CD4-positive, CD25-positive, alpha-beta regulatory T cell (primary cell): Measurements from ENCODE around the gene APOD. TPM values are rescaled to one million over a fixed set of nuclear protein-coding genes. Genes with fewer than 3 reads are reported as not detected.

ENCODE experiments used
- ATAC-seq, 2 donors: fragments of 150-1000 bp; cut with Tn5 transposase; one replicate each; pipeline ENCODE4 v1.10.0; 2021; ENCODE audit warnings: low read depth in 2 of 2, moderate number of reproducible peaks in 2 of 2, moderate library complexity in 1 of 2
- DNase-seq, 3 donors: peaks; one replicate each; pipeline versions ENCODE4 v3.0.0 to v3.0.0-alpha.2; 2012 to 2022; ENCODE audit warnings: mixed read lengths in 1 of 3
- H3K27ac ChIP-seq: one replicate; pipeline ENCODE4 v1.7.0; 2013; ENCODE audit warnings: mild to moderate bottlenecking, low read length; ENCODE audit not compliant: insufficient read depth, poor library complexity, severe bottlenecking
- H3K27me3 ChIP-seq: one replicate; pipeline ENCODE4 v1.7.0; 2013; ENCODE audit warnings: low read length; ENCODE audit not compliant: control insufficient read depth, insufficient read depth
- H3K36me3 ChIP-seq: one replicate; pipeline ENCODE4 v1.7.0; 2013; ENCODE audit warnings: mild to moderate bottlenecking, low read length, moderate library complexity; ENCODE audit not compliant: control insufficient read depth, insufficient read depth
- H3K4me1 ChIP-seq: 2 replicates; pipeline ENCODE4 v1.7.0; 2013; ENCODE audit warnings: mild to moderate bottlenecking, low read length; ENCODE audit not compliant: insufficient read depth, control insufficient read depth, poor library complexity, severe bottlenecking
- H3K4me3 ChIP-seq: one replicate; pipeline ENCODE4 v1.7.0; 2013; ENCODE audit warnings: low read depth, mild to moderate bottlenecking, low read length, moderate library complexity
- H3K9me3 ChIP-seq, 2 experiments: 1 replicate in 1 of 2; 2 replicates in 1 of 2; pipeline ENCODE4 v1.7.0; 2013; ENCODE audit warnings: low read length in 2 of 2, mild to moderate bottlenecking in 1 of 2, moderate library complexity in 1 of 2; ENCODE audit not compliant: control insufficient read depth in 2 of 2
- H3K27ac Mint-ChIP-seq, 3 donors: one replicate each; pipeline ENCODE4 v1.8.0; 2020 to 2022; ENCODE audit warnings: mild to moderate bottlenecking in 3 of 3, mixed read lengths in 3 of 3, moderate library complexity in 2 of 3
- H3K27me3 Mint-ChIP-seq: one replicate; pipeline ENCODE4 v1.8.0; 2022; ENCODE audit warnings: mild to moderate bottlenecking, mixed read lengths
- H3K36me3 Mint-ChIP-seq: one replicate; pipeline ENCODE4 v1.8.0; 2020; ENCODE audit warnings: mixed read lengths
- H3K4me1 Mint-ChIP-seq, 4 donors: one replicate each; pipeline ENCODE4 v1.8.0; 2020 to 2022; ENCODE audit warnings: mixed read lengths in 4 of 4, mild to moderate bottlenecking in 1 of 4
- H3K4me3 Mint-ChIP-seq, 4 donors: one replicate each; pipeline ENCODE4 v1.8.0; 2020 to 2022; ENCODE audit warnings: mild to moderate bottlenecking in 4 of 4, mixed read lengths in 4 of 4, moderate library complexity in 3 of 4
- H3K9me3 Mint-ChIP-seq, 7 donors: one replicate each; pipeline ENCODE4 v1.8.0; 2020 to 2022; ENCODE audit warnings: mixed read lengths in 7 of 7, mild to moderate bottlenecking in 3 of 7, moderate library complexity in 2 of 7
- polyA plus RNA-seq, 4 donors: library from polyadenylated mRNA; unstranded; fragments of 300-500 nt; fragmentation: Illumina TruSeq; gene quantifications; one replicate each; pipeline ENCODE4 v1.2.3, GENCODE V29; 2021
- total RNA-seq: library from RNA; stranded (reverse); gene quantifications from one replicate; pipeline ENCODE4 v1.2.3, GENCODE V29; 2022

Gene APOD
- total and polyA plus RNA-seq, 5 donors from 2014 or later: 0.60 TPM; not detected in 4

GRCh38 chr3:195577645-195578177 lies 6.0 kb downstream of the APOD start:
- no peaks in the 10 kb centered on the region for H3K27me3 ChIP-seq
- Mint-ChIP-seq H3K4me1 (peaks cover 0 to 5% (median 3%) of the 10 kb centered on the region in 4 donors), H3K9me3 (no peaks in the 10 kb centered on the region), H3K4me3 (no peak overlapping the region), H3K27ac (no peak overlapping the region), H3K36me3 (no peaks in the 10 kb centered on the region), H3K27me3 (peaks cover 13% of the 10 kb centered on the region)
- no peaks in the 10 kb centered on the region for H3K4me1 ChIP-seq
- DNase-seq: no peak
- no peak overlapping the region for H3K4me3 ChIP-seq
- H3K27ac ChIP-seq: no peak overlapping the region
- no peaks in the 10 kb centered on the region for H3K9me3 ChIP-seq
- H3K36me3 ChIP-seq: no peaks in the 10 kb centered on the region
- ATAC-seq: no peak

- Mint-ChIP-seq H3K4me3 (no peak overlapping the region), H3K36me3 (no peaks in the 10 kb centered on the region), H3K9me3 (no peaks in the 10 kb centered on the region), H3K27ac (peak overlapping the region in 1 of 3 donors; percentile 67), H3K4me1 (peaks cover 0 to 5% (median 5%) of the 10 kb centered on the region in 4 donors), H3K27me3 (peaks cover 13% of the 10 kb centered on the region)
- no peak overlapping the region for H3K4me3 ChIP-seq
- no peak for ATAC-seq
- no peaks in the 10 kb centered on the region for H3K27me3 ChIP-seq
- no peaks in the 10 kb centered on the region for H3K9me3 ChIP-seq
- H3K4me1 ChIP-seq: no peaks in the 10 kb centered on the region
- no peak for DNase-seq
- no peak overlapping the region for H3K27ac ChIP-seq
- H3K36me3 ChIP-seq: no peaks in the 10 kb centered on the region
Measured at GRCh38 chr3:195574497-195575304, 9.0 kb downstream of the APOD start.

GRCh38 chr3:195573611-195574496 lies 9.9 kb downstream of the APOD start:
- H3K36me3 Mint-ChIP-seq: no peaks in the 10 kb centered on the region
- ATAC-seq: no peak
- no peak overlapping the region for H3K4me3 Mint-ChIP-seq

GRCh38 chr3:195571361-195571760 lies 12.4 kb downstream of the APOD start:
- H3K27ac Mint-ChIP-seq: peak overlapping the region in 1 of 3 donors; percentile 64

More at GRCh38 chr3:195573611-195574496, 9.9 kb downstream of the APOD start:
- H3K4me1 Mint-ChIP-seq: peaks cover 0 to 5% (median 5%) of the 10 kb centered on the region in 4 donors
- Histone ChIP-seq H3K9me3 (no peaks in the 10 kb centered on the region), H3K4me1 (no peaks in the 10 kb centered on the region), H3K27me3 (no peaks in the 10 kb centered on the region), H3K36me3 (no peaks in the 10 kb centered on the region), H3K4me3 (no peak overlapping the region), H3K27ac (no peak overlapping the region)
- peak overlapping the region in 1 of 3 donors; percentile 67 for H3K27ac Mint-ChIP-seq
- DNase-seq: no peak
- no peaks in the 10 kb centered on the region for H3K9me3 Mint-ChIP-seq
- peaks cover 13% of the 10 kb centered on the region for H3K27me3 Mint-ChIP-seq

GRCh38 chr3:195570912-195571311 lies 12.8 kb downstream of the APOD start:
- Mint-ChIP-seq H3K27ac (peak overlapping the region in 1 of 3 donors; percentile 64), H3K36me3 (no peaks in the 10 kb centered on the region), H3K27me3 (peaks cover 12% of the 10 kb centered on the region), H3K4me1 (peaks cover 0 to 7% (median 3%) of the 10 kb centered on the region in 4 donors), H3K4me3 (no peak overlapping the region), H3K9me3 (no peaks in the 10 kb centered on the region)
- Histone ChIP-seq H3K4me1 (no peaks in the 10 kb centered on the region), H3K9me3 (no peaks in the 10 kb centered on the region), H3K36me3 (no peaks in the 10 kb centered on the region), H3K27me3 (no peaks in the 10 kb centered on the region), H3K27ac (no peak overlapping the region), H3K4me3 (no peak overlapping the region)
- ATAC-seq (no peak), DNase-seq (no peak)

More at GRCh38 chr3:195571361-195571760, 12.4 kb downstream of the APOD start:
- peaks cover 0 to 7% (median 3%) of the 10 kb centered on the region in 4 donors for H3K4me1 Mint-ChIP-seq
- Histone ChIP-seq H3K27me3 (no peaks in the 10 kb centered on the region), H3K9me3 (no peaks in the 10 kb centered on the region), H3K4me3 (no peak overlapping the region), H3K4me1 (no peaks in the 10 kb centered on the region), H3K27ac (no peak overlapping the region), H3K36me3 (no peaks in the 10 kb centered on the region)
- no peaks in the 10 kb centered on the region for H3K36me3 Mint-ChIP-seq
- DNase-seq (no peak), ATAC-seq (no peak)
- H3K9me3 Mint-ChIP-seq: no peaks in the 10 kb centered on the region
- H3K27me3 Mint-ChIP-seq: peaks cover 11% of the 10 kb centered on the region
- H3K4me3 Mint-ChIP-seq: no peak overlapping the region

GRCh38 chr3:195570344-195570743 lies 13.4 kb downstream of the APOD start:
- Histone ChIP-seq H3K27me3 (no peaks in the 10 kb centered on the region), H3K4me3 (no peak overlapping the region), H3K36me3 (no peaks in the 10 kb centered on the region), H3K27ac (no peak overlapping the region), H3K9me3 (no peaks in the 10 kb centered on the region), H3K4me1 (no peaks in the 10 kb centered on the region)
- DNase-seq (no peak), ATAC-seq (no peak)
- H3K4me1 Mint-ChIP-seq: peaks cover 0 to 7% (median 3%) of the 10 kb centered on the region in 4 donors
- no peaks in the 10 kb centered on the region for H3K36me3 Mint-ChIP-seq
- no peak overlapping the region for H3K4me3 Mint-ChIP-seq
- no peak overlapping the region for H3K27ac Mint-ChIP-seq
- peaks cover 12% of the 10 kb centered on the region for H3K27me3 Mint-ChIP-seq
- H3K9me3 Mint-ChIP-seq: no peaks in the 10 kb centered on the region

GRCh38 chr3:195568630-195569029 lies 15.1 kb downstream of the APOD start:
- no peaks in the 10 kb centered on the region for H3K36me3 Mint-ChIP-seq
- Histone ChIP-seq H3K36me3 (no peaks in the 10 kb centered on the region), H3K4me3 (no peak overlapping the region), H3K27me3 (no peaks in the 10 kb centered on the region), H3K4me1 (no peaks in the 10 kb centered on the region), H3K9me3 (no peaks in the 10 kb centered on the region), H3K27ac (no peak overlapping the region)
- DNase-seq (no peak), ATAC-seq (no peak)
- no peaks in the 10 kb centered on the region for H3K9me3 Mint-ChIP-seq
- peak overlapping the region in 1 of 3 donors; percentile 48 for H3K27ac Mint-ChIP-seq
- H3K27me3 Mint-ChIP-seq: peaks cover 12% of the 10 kb centered on the region
- peaks cover 0 to 7% (median 3%) of the 10 kb centered on the region in 4 donors for H3K4me1 Mint-ChIP-seq
- H3K4me3 Mint-ChIP-seq: no peak overlapping the region
